ENCODE measurements around the gene PANK4.

The PANK4 gene

GRCh38 chr1:2502661-2503553, 23.5 kb downstream of the PANK4 start:
- no peak for ATAC-seq
- TF ChIP-seq GLIS3 (CRISPR knock-in tag; IDR thresholded peaks at IDR 0.05) = no peak
- no peak for TF ChIP-seq TCF4 (CRISPR knock-in tag; IDR thresholded peaks at IDR 0.05; ENCODE audit: borderline replicate concordance)
- no peak for TF ChIP-seq TOX (CRISPR knock-in tag; IDR thresholded peaks at IDR 0.05; ENCODE audit: borderline replicate concordance)
- TF ChIP-seq ZFP3 (CRISPR knock-in tag; IDR thresholded peaks at IDR 0.05) = no peak
- TF ChIP-seq PATZ1 (CRISPR knock-in tag; IDR thresholded peaks at IDR 0.05; ENCODE audit: borderline replicate concordance) = no peak
- no peak for TF ChIP-seq PPARA (CRISPR knock-in tag; IDR thresholded peaks at IDR 0.05; ENCODE audit: borderline replicate concordance)
- no peak for TF ChIP-seq ZFP30 (CRISPR knock-in tag; IDR thresholded peaks at IDR 0.05)
- TF ChIP-seq CSDC2 (CRISPR knock-in tag; IDR thresholded peaks at IDR 0.05) = no peak
- no peak for TF ChIP-seq BACH2 (CRISPR knock-in tag; IDR thresholded peaks at IDR 0.05; ENCODE audit: borderline replicate concordance)
- TF ChIP-seq ZNF70 (CRISPR knock-in tag; IDR thresholded peaks at IDR 0.05) = no peak
- TF ChIP-seq SNAI2 (CRISPR knock-in tag; IDR thresholded peaks at IDR 0.05) = no peak
- no peak for TF ChIP-seq POU6F1 (CRISPR knock-in tag; IDR thresholded peaks at IDR 0.05; ENCODE audit: borderline replicate concordance, low read depth)
- no peak for TF ChIP-seq RARB (CRISPR knock-in tag; IDR thresholded peaks at IDR 0.05)
- TF ChIP-seq, protein P1, sequence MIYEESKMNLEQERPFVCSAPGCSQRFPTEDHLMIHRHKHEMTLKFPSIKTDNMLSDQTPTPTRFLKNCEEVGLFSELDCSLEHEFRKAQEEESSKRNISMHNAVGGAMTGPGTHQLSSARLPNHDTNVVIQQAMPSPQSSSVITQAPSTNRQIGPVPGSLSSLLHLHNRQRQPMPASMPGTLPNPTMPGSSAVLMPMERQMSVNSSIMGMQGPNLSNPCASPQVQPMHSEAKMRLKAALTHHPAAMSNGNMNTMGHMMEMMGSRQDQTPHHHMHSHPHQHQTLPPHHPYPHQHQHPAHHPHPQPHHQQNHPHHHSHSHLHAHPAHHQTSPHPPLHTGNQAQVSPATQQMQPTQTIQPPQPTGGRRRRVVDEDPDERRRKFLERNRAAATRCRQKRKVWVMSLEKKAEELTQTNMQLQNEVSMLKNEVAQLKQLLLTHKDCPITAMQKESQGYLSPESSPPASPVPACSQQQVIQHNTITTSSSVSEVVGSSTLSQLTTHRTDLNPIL (CRISPR knock-in tag; IDR thresholded peaks at IDR 0.05; ENCODE audit: low read depth) = no peak
- TF ChIP-seq TSHZ2 (CRISPR knock-in tag; IDR thresholded peaks at IDR 0.05) = no peak
- TF ChIP-seq ISL1 (CRISPR knock-in tag; IDR thresholded peaks at IDR 0.05) = no peak
- no peak for TF ChIP-seq ZNF565 (CRISPR knock-in tag; conservative IDR thresholded peaks at IDR 0.05; ENCODE audit: low read depth)
- no peak for TF ChIP-seq ZNF8 (CRISPR knock-in tag; IDR thresholded peaks at IDR 0.05)

DNA sequence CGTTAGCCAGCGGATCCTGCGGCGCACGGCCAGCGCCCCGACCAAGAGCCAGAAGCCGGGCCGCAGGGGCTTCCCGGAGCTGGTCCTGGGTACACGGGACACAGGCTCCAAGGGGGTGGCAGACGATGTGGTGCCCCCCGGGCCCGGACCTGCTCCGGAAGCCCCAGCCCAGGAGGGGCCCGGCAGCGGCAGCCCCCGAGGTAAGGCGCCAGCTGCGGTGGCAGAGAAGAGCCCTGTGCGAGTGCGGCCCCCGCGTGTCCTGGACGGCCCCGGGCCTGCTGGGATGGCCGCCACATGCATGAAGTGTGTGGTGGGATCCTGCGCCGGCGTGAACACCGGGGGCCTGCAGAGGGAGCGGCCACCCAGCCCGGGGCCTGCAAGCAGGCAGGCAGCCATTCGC, 24.2 kb downstream of the PANK4 start:
- ATAC-seq = no peak
- TF ChIP-seq SNAI2 (CRISPR knock-in tag; IDR thresholded peaks at IDR 0.05) (no peak), GLIS3 (CRISPR knock-in tag; IDR thresholded peaks at IDR 0.05) (no peak), CSRNP3 (CRISPR knock-in tag; IDR thresholded peaks at IDR 0.05) (no peak), TSHZ2 (CRISPR knock-in tag; IDR thresholded peaks at IDR 0.05) (no peak), ZFP30 (CRISPR knock-in tag; IDR thresholded peaks at IDR 0.05) (no peak), ZNF70 (CRISPR knock-in tag; IDR thresholded peaks at IDR 0.05) (no peak), TOX (CRISPR knock-in tag; IDR thresholded peaks at IDR 0.05; ENCODE audit: borderline replicate concordance) (no peak), CSDC2 (CRISPR knock-in tag; IDR thresholded peaks at IDR 0.05) (no peak), PPARA (CRISPR knock-in tag; IDR thresholded peaks at IDR 0.05; ENCODE audit: borderline replicate concordance) (no peak), ISL1 (CRISPR knock-in tag; IDR thresholded peaks at IDR 0.05) (no peak)

Measured in SK-N-SH treated with all-trans-retinoic acid at 6 μM for 48 hours (cell line).